Measurements from ENCODE around the gene STXBP6.

The STXBP6 gene

GRCh38 chr14:24910408-24910986 is 139.4 kb downstream of the STXBP6 start:
- TF ChIP-seq OSR1 (CRISPR knock-in tag; IDR thresholded peaks at IDR 0.05) (no peak), ZFP30 (CRISPR knock-in tag; IDR thresholded peaks at IDR 0.05) (no peak), ZC3H10 (CRISPR knock-in tag; IDR thresholded peaks at IDR 0.05) (no peak), ZNF565 (CRISPR knock-in tag; conservative IDR thresholded peaks at IDR 0.05; ENCODE audit: low read depth) (no peak), POU6F1 (CRISPR knock-in tag; IDR thresholded peaks at IDR 0.05; ENCODE audit: borderline replicate concordance, low read depth) (no peak), PATZ1 (CRISPR knock-in tag; IDR thresholded peaks at IDR 0.05; ENCODE audit: borderline replicate concordance) (no peak), ISL1 (CRISPR knock-in tag; IDR thresholded peaks at IDR 0.05) (no peak), CSDC2 (CRISPR knock-in tag; IDR thresholded peaks at IDR 0.05) (no peak), ZFP3 (CRISPR knock-in tag; IDR thresholded peaks at IDR 0.05) (no peak), TOX (CRISPR knock-in tag; IDR thresholded peaks at IDR 0.05; ENCODE audit: borderline replicate concordance) (no peak), GLIS3 (CRISPR knock-in tag; IDR thresholded peaks at IDR 0.05) (no peak), TCF4 (CRISPR knock-in tag; IDR thresholded peaks at IDR 0.05; ENCODE audit: borderline replicate concordance) (no peak), BACH2 (CRISPR knock-in tag; IDR thresholded peaks at IDR 0.05; ENCODE audit: borderline replicate concordance) (no peak), SNAI2 (CRISPR knock-in tag; IDR thresholded peaks at IDR 0.05) (no peak), RARB (CRISPR knock-in tag; IDR thresholded peaks at IDR 0.05) (no peak), CREB5 (CRISPR knock-in tag; IDR thresholded peaks at IDR 0.05; ENCODE audit: low read depth) (no peak), ARNTL (CRISPR knock-in tag; IDR thresholded peaks at IDR 0.05; ENCODE audit: borderline replicate concordance, low read depth) (no peak), ESRRG (CRISPR knock-in tag; IDR thresholded peaks at IDR 0.05) (no peak), CSRNP3 (CRISPR knock-in tag; IDR thresholded peaks at IDR 0.05) (no peak), ZNF70 (CRISPR knock-in tag; IDR thresholded peaks at IDR 0.05) (no peak)
- no peak for ATAC-seq

- TF ChIP-seq PPARA (CRISPR knock-in tag; IDR thresholded peaks at IDR 0.05; ENCODE audit: borderline replicate concordance) (no peak), CSDC2 (CRISPR knock-in tag; IDR thresholded peaks at IDR 0.05) (no peak)
Observed at GRCh38 chr14:24909523-24910302, 140.2 kb downstream of the STXBP6 start.

GRCh38 chr14:24908592-24909236 is 141.2 kb downstream of the STXBP6 start:
- no peak for ATAC-seq

More at GRCh38 chr14:24909523-24910302, 140.2 kb downstream of the STXBP6 start:
- no peak for ATAC-seq

More at GRCh38 chr14:24908592-24909236, 141.2 kb downstream of the STXBP6 start:
- TF ChIP-seq RARB (CRISPR knock-in tag; IDR thresholded peaks at IDR 0.05) (no peak), OSR1 (CRISPR knock-in tag; IDR thresholded peaks at IDR 0.05) (no peak), ISL1 (CRISPR knock-in tag; IDR thresholded peaks at IDR 0.05) (no peak), ZFP3 (CRISPR knock-in tag; IDR thresholded peaks at IDR 0.05) (no peak), ESRRG (CRISPR knock-in tag; IDR thresholded peaks at IDR 0.05) (no peak), ZNF70 (CRISPR knock-in tag; IDR thresholded peaks at IDR 0.05) (no peak), ZNF565 (CRISPR knock-in tag; conservative IDR thresholded peaks at IDR 0.05; ENCODE audit: low read depth) (no peak), TOX (CRISPR knock-in tag; IDR thresholded peaks at IDR 0.05; ENCODE audit: borderline replicate concordance) (no peak), PATZ1 (CRISPR knock-in tag; IDR thresholded peaks at IDR 0.05; ENCODE audit: borderline replicate concordance) (no peak), BACH2 (CRISPR knock-in tag; IDR thresholded peaks at IDR 0.05; ENCODE audit: borderline replicate concordance) (no peak), GLIS3 (CRISPR knock-in tag; IDR thresholded peaks at IDR 0.05) (no peak), ZNF8 (CRISPR knock-in tag; IDR thresholded peaks at IDR 0.05) (no peak), SNAI2 (CRISPR knock-in tag; IDR thresholded peaks at IDR 0.05) (no peak), CSDC2 (CRISPR knock-in tag; IDR thresholded peaks at IDR 0.05) (no peak), CSRNP3 (CRISPR knock-in tag; IDR thresholded peaks at IDR 0.05) (no peak)
